Mammary epithelial cell (primary cell): ENCODE results near the gene SLC9B1.

Experiments
- EZH2 ChIP-seq: IDR thresholded peaks from 2 replicates; pipeline ENCODE4 v1.6.1; 2012; ENCODE audit warnings: low read length, inconsistent platforms, borderline replicate concordance
- TF ChIP-seq, protein P1 (sequence below), 2 donors: IDR thresholded peaks in 1 of 2; conservative IDR thresholded peaks in 1 of 2; 2 replicates each; pipeline ENCODE4 v1.5.1; 2011 to 2012; ENCODE audit warnings: inconsistent platforms in 2 of 2, low read length in 2 of 2, mild to moderate bottlenecking in 2 of 2, control low read depth in 1 of 2, low read depth in 1 of 2; ENCODE audit not compliant: insufficient read depth in 1 of 2; ENCODE audit errors: extremely low read depth in 1 of 2

DNA sequence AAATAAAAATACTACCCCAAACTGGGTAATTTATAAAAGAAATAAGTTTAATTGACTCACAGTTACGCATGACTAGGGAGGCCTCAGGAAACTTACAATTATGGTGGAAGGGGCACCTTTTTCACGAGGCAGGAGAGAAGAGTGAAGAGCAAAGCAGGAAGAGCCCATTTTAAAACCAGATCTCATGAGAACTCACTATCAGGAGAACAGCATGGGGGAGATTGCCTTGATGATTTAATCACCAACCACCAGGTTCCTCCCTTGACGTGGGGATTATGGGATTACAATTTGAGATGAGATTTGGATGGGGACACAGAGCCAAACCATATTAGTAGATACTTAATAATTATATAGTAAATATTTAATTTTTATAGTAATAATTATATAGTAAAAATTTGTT is 140.6 kb downstream of the SLC9B1 start:
- TF ChIP-seq EZH2: no peak
- TF ChIP-seq, protein P1, sequence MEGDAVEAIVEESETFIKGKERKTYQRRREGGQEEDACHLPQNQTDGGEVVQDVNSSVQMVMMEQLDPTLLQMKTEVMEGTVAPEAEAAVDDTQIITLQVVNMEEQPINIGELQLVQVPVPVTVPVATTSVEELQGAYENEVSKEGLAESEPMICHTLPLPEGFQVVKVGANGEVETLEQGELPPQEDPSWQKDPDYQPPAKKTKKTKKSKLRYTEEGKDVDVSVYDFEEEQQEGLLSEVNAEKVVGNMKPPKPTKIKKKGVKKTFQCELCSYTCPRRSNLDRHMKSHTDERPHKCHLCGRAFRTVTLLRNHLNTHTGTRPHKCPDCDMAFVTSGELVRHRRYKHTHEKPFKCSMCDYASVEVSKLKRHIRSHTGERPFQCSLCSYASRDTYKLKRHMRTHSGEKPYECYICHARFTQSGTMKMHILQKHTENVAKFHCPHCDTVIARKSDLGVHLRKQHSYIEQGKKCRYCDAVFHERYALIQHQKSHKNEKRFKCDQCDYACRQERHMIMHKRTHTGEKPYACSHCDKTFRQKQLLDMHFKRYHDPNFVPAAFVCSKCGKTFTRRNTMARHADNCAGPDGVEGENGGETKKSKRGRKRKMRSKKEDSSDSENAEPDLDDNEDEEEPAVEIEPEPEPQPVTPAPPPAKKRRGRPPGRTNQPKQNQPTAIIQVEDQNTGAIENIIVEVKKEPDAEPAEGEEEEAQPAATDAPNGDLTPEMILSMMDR (conservative IDR thresholded peaks at IDR 0.05 in 1 of 2, IDR thresholded peaks at IDR 0.05 in 1 of 2; ENCODE audit: extremely low read depth in 1 of 2, insufficient read depth in 1 of 2, low read depth in 1 of 2, low read length in 2 of 2): no peak
